Measurements from ENCODE around the gene FHOD3. TPM values are rescaled to one million over a fixed set of nuclear protein-coding genes. Genes with fewer than 3 reads are reported as not detected.

The FHOD3 gene
- total and polyA plus RNA-seq, 2 experiments from 2014 or later: 2.7 to 8.7 TPM

DNA sequence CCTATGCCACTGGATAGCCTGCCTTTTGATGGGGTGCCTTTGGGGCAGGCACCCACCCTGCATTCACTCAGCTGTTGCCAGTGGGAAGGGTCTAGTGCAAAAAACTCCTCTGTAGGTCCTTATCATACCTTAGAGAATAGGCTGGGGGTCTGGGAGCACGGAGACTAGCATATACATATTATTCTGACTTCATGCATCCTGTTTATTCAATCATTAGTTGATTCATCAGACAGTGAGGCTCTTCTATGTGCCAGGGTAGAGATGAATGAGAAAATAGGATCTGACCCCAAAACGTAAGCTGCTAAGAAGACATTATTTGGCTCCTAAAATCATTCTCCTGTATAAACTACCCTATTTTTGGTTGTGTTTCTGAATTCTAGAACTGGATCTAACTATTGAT lies 378.0 kb downstream of the FHOD3 start (continued):
- TF ChIP-seq JUNB (IDR thresholded peaks at IDR 0.05; ENCODE audit: unreplicated experiment) (no peak), CREB1 (CRISPR knock-in tag; IDR thresholded peaks at IDR 0.05; ENCODE audit: low read depth) (no peak), ZNF462 (CRISPR knock-in tag; IDR thresholded peaks at IDR 0.05) (no peak), POLR2AphosphoS5 (IDR thresholded peaks at IDR 0.05; ENCODE audit: low read depth) (no peak), NANOG (IDR thresholded peaks at IDR 0.05; ENCODE audit: borderline replicate concordance) (no peak)
- TF ChIP-seq, protein P1, sequence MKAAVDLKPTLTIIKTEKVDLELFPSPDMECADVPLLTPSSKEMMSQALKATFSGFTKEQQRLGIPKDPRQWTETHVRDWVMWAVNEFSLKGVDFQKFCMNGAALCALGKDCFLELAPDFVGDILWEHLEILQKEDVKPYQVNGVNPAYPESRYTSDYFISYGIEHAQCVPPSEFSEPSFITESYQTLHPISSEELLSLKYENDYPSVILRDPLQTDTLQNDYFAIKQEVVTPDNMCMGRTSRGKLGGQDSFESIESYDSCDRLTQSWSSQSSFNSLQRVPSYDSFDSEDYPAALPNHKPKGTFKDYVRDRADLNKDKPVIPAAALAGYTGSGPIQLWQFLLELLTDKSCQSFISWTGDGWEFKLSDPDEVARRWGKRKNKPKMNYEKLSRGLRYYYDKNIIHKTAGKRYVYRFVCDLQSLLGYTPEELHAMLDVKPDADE (IDR thresholded peaks at IDR 0.05): no peak

DNA sequence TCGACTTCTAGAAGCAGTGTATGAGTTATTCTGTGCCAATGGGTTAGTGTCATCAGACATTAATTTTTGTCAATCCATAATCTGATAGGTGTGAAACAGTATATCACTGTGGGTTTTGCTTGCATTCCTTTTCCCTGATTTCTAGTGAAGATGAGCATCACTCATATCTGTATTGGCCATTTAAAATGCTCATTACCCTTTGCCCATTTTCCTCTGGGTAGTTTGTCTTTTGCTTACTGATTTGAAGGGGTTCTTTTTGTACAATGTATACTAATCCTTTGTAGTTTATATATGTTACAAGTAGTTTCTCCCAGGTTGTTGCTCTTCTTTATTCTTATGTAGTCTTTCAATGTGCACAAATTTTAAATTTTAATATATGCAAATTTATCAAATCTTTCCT lies 379.1 kb downstream of the FHOD3 start:
- no peaks in the 10 kb centered on the region for H3K27me3 Mint-ChIP-seq (ENCODE audit: insufficient read depth, low read depth, poor library complexity)
- peaks cover 17% of the 10 kb centered on the region; the same call in 1 of the 2 replicates for H3K4me1 ChIP-seq (ENCODE audit: insufficient read depth)
- H3K36me3 Mint-ChIP-seq (ENCODE audit: low read depth): peaks cover 11% of the 10 kb centered on the region; the same call in 2 of the 3 replicates
- H3K9me2 ChIP-seq (ENCODE audit: insufficient read depth): peaks cover 8% of the 10 kb centered on the region; the same call in 1 of the 2 replicates
- H3F3A ChIP-seq (replicated peaks; ENCODE audit: low read depth): no peaks in the 10 kb centered on the region
- DNase-seq (ENCODE audit: low spot score): no peak
- no peaks in the 10 kb centered on the region for H3K27me3 ChIP-seq (ENCODE audit: insufficient read depth)
- H3K4me2 ChIP-seq: no peak overlapping the region
- H3K36me3 ChIP-seq (ENCODE audit: insufficient read depth): no peaks in the 10 kb centered on the region
- H3K4me1 Mint-ChIP-seq: peaks cover 10% of the 10 kb centered on the region
- no peak for ATAC-seq
- no peak overlapping the region for H3K4me3 ChIP-seq
- H3K27ac Mint-ChIP-seq: no peak overlapping the region
- H4K20me1 ChIP-seq (replicated peaks; ENCODE audit: insufficient read depth): no peaks in the 10 kb centered on the region
- no peak overlapping the region for H3K4me3 Mint-ChIP-seq
- peaks cover 19% of the 10 kb centered on the region for H3K9me3 Mint-ChIP-seq
- no peak overlapping the region for H3K27ac ChIP-seq (ENCODE audit: low read depth)
- TF ChIP-seq NANOG (IDR thresholded peaks at IDR 0.05; ENCODE audit: borderline replicate concordance) (no peak), EZH2 (IDR thresholded peaks at IDR 0.05; ENCODE audit: low read depth, unreplicated experiment) (no peak), STAT1 (IDR thresholded peaks at IDR 0.05; ENCODE audit: unreplicated experiment) (no peak)
- H2AFZ ChIP-seq: no peak overlapping the region
- H3K79me2 ChIP-seq (replicated peaks; ENCODE audit: insufficient read depth): no peaks in the 10 kb centered on the region
